ENCODE data around the gene PAK6. TPM values are rescaled to one million over a fixed set of nuclear protein-coding genes. Genes with fewer than 3 reads are reported as not detected.

PAK6 gene
- total RNA-seq, 4 donors from 2014 or later, result 0.94 to 4.6 (median 1.6) TPM

DNA sequence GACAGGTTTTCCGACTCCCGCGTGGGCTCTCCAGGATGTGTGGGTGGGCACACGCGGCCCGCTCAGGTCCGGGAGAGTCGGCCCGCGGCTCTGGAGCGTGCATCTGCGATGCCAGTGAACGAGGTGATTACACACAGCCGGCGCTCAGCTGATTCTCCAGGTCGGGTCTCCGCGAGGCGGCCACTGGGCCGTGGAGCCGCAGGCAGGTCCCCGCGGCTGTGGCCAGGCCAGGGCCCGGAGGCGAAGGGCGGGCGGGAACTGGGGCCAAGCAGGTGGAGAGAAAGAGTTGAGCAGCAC lies 13.2 kb downstream of the PAK6 start:
- TF ChIP-seq EP300 (IDR thresholded peaks at IDR 0.05), result no peak
- no peak for TF ChIP-seq POLR2A (IDR thresholded peaks at IDR 0.05)
- TF ChIP-seq POLR2AphosphoS5 (IDR thresholded peaks at IDR 0.05), result no peak
- TF ChIP-seq, protein P1, sequence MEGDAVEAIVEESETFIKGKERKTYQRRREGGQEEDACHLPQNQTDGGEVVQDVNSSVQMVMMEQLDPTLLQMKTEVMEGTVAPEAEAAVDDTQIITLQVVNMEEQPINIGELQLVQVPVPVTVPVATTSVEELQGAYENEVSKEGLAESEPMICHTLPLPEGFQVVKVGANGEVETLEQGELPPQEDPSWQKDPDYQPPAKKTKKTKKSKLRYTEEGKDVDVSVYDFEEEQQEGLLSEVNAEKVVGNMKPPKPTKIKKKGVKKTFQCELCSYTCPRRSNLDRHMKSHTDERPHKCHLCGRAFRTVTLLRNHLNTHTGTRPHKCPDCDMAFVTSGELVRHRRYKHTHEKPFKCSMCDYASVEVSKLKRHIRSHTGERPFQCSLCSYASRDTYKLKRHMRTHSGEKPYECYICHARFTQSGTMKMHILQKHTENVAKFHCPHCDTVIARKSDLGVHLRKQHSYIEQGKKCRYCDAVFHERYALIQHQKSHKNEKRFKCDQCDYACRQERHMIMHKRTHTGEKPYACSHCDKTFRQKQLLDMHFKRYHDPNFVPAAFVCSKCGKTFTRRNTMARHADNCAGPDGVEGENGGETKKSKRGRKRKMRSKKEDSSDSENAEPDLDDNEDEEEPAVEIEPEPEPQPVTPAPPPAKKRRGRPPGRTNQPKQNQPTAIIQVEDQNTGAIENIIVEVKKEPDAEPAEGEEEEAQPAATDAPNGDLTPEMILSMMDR (IDR thresholded peaks at IDR 0.05), result no peak
- Histone ChIP-seq H3K27ac (peak overlapping the region in 1 of 4 donors; percentile 47), H3K4me3 (peak overlapping the region in 1 of 2 donors; percentile 62), H3K27me3 (peaks cover 17% of the 10 kb centered on the region), H3K4me1 (peaks cover 0 to 23% (median 13%) of the 10 kb centered on the region in 3 donors), H3K36me3 (no peaks in the 10 kb centered on the region), H3K9me3 (no peaks in the 10 kb centered on the region)
- no peak for ATAC-seq
- no CpG with 5 or more reads among the region's 27 CpGs for WGBS, 2 donors (ENCODE audit: low coverage in 1 of 2)

DNA sequence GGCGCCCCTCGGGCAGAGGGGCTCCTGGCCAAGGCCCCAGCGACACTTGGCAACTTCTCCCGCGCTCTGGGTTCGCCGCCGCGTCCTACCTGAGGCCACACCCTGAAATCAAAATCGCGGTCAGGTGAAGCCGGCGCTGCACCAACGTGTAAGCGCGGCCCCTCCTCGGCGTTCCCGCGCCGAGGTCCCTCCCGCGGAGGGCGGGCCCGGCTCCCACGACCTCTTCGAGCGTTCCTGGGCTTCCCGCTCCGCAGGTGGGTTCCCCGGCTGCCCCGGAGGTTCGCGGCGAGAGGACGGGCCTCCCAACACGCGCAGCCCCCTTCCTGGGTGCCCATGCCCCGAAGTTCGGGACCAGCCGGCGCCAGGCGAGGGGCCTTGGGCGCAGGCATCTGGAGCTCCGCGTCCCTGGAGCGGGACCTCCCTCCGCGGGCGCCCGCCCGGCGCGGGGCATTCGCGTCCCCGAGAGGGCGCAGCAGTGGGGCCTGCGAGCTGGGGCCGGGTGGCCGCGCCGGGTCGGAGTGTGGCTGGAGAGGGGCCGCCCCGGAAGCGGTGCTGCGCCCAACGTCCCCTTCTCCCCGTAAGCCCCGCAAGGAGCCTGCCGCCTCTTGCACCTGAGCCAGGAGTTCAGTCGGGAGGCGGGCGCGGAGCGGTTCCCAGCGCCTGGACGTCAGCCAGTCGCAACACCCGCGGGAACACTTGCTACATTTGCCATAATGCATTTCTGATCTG lies 13.7 kb downstream of the PAK6 start:
- H3K27ac ChIP-seq, result peak overlapping the region in 1 of 4 donors; percentile 47
- peaks cover 0 to 23% (median 13%) of the 10 kb centered on the region in 3 donors for H3K4me1 ChIP-seq
- WGBS, 2 donors (ENCODE audit: low coverage in 1 of 2), result no CpG with 5 or more reads among the region's 82 CpGs
- peaks cover 20% of the 10 kb centered on the region for H3K27me3 ChIP-seq
- no peaks in the 10 kb centered on the region for H3K36me3 ChIP-seq
- peak overlapping the region; percentile 51 to 62 for H3K4me3 ChIP-seq
- H3K9me3 ChIP-seq, result no peaks in the 10 kb centered on the region
- ATAC-seq, result peak; percentile 52
- TF ChIP-seq POLR2AphosphoS5 (IDR thresholded peaks at IDR 0.05) (no peak), POLR2A (IDR thresholded peaks at IDR 0.05) (no peak), EP300 (IDR thresholded peaks at IDR 0.05) (no peak)
- TF ChIP-seq, protein P1 (IDR thresholded peaks at IDR 0.05), result no peak

DNA sequence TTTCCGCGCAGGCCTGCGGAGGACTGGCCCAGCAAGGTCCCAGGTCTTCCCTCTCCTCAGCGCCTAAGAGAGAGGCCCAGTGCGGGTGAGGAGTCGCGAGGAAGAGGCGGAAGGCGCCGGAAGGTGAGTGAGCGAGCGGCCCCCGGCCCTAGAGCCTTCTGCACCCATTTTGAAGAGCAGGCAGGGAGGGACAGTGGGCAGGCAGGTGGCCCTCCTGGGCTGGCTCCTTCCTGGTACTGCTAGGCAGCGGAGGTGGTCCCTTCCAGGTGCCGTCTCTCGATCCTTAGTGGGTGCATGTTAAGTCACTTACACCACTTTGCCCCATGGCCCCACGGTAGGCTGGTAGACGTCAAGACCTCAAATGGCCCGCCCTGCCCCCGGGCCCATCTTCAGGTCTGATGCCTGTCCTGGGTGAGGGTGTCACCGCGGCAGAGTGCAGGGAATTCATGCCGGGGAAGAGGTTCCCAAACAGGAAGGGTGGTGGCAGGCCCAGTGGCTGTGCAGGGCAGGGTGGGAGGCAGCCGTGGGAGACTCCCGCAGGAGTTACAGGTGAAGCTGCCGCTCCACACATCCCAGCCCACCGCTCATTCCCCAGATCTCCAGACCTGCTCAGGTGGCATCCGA lies 14.4 kb downstream of the PAK6 start:
- 40 to 92% methylated on average over 1 to 2 of the region's 28 CpGs for WGBS, 2 donors (ENCODE audit: low coverage in 1 of 2)
- ATAC-seq, result peak; percentile 29
- TF ChIP-seq, protein P1 (IDR thresholded peaks at IDR 0.05), result no peak
- no peak for TF ChIP-seq POLR2AphosphoS5 (IDR thresholded peaks at IDR 0.05)
- no peak for TF ChIP-seq EP300 (IDR thresholded peaks at IDR 0.05)
- TF ChIP-seq POLR2A (IDR thresholded peaks at IDR 0.05), result no peak
- Histone ChIP-seq H3K4me3 (peak overlapping the region; percentile 51 to 62), H3K27ac (peak overlapping the region in 1 of 4 donors; percentile 47), H3K4me1 (peaks cover 0 to 23% (median 13%) of the 10 kb centered on the region in 3 donors), H3K9me3 (no peaks in the 10 kb centered on the region), H3K36me3 (no peaks in the 10 kb centered on the region), H3K27me3 (peaks cover 26% of the 10 kb centered on the region)

DNA sequence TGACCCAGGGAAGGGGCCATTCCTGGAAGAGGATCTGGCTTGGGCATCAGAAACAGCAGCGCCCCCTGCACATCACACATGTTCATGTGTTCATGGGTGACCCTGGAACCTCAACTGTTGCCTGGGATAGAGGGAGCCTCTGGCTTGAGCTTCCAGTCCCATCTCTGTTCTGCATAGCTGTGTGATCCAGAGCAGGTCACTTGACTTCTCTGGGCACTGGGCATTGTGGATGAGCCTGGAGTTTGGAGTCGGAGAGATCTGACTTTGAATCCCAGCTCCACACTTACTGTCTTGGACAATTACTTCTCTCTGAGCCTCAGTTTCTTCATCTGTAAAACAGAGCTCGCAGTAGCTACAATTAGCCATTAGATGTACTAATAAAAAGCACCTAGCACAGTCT lies 15.6 kb downstream of the PAK6 start:
- H3K4me1 ChIP-seq, result peaks cover 0 to 22% (median 13%) of the 10 kb centered on the region in 3 donors
- peaks cover 26% of the 10 kb centered on the region for H3K27me3 ChIP-seq
- WGBS, 2 donors (ENCODE audit: low coverage in 1 of 2), result 86 to 94% methylated on average over 1 to 3 of the region's 3 CpGs
- no peak overlapping the region for H3K4me3 ChIP-seq
- TF ChIP-seq, protein P1 (IDR thresholded peaks at IDR 0.05), result no peak
- no peak for TF ChIP-seq EP300 (IDR thresholded peaks at IDR 0.05)
- TF ChIP-seq POLR2AphosphoS5 (IDR thresholded peaks at IDR 0.05), result no peak
- no peak for TF ChIP-seq POLR2A (IDR thresholded peaks at IDR 0.05)
- ATAC-seq, result no peak
- no peaks in the 10 kb centered on the region for H3K9me3 ChIP-seq
- H3K36me3 ChIP-seq, result no peaks in the 10 kb centered on the region
- H3K27ac ChIP-seq, result no peak overlapping the region

DNA sequence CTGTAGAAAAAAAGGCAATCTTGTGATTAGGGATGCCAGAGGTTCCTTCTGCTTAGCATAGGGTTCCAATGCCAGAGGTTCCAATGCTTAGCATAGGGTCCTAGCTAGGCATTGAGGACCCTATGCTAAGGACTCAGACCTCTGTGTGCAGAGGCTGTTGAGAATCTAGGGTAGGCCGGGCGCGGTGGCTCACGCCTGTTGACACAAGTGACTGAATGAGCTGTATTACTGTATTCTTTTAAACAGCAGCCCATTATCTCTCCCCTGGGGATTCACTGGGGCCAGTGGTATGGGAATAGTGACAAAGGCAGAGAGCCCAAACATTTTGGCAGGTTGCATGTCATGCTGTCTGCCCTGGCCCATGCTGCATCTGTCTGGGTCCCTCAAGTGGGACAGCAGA lies 16.2 kb downstream of the PAK6 start:
- TF ChIP-seq, protein P1 (IDR thresholded peaks at IDR 0.05), result no peak
- TF ChIP-seq POLR2AphosphoS5 (IDR thresholded peaks at IDR 0.05) (no peak), POLR2A (IDR thresholded peaks at IDR 0.05) (no peak), EP300 (IDR thresholded peaks at IDR 0.05) (no peak)
- Histone ChIP-seq H3K27me3 (peaks cover 26% of the 10 kb centered on the region), H3K9me3 (no peaks in the 10 kb centered on the region), H3K27ac (no peak overlapping the region), H3K4me1 (peaks cover 0 to 19% (median 13%) of the 10 kb centered on the region in 3 donors), H3K36me3 (no peaks in the 10 kb centered on the region), H3K4me3 (no peak overlapping the region)
- no peak for ATAC-seq
- 93% methylated on average over 4 of the region's 4 CpGs; no CpG with 5 or more reads in 1 of the 2 donors for WGBS, 2 donors (ENCODE audit: low coverage in 1 of 2)

Measured in gastroesophageal sphincter (tissue), 4 donors.